ENCODE results near the gene CFHR1.
"Not testable (repeated sequence)": the region's sequence is repeated elsewhere in the genome, so short reads cannot be mapped to it uniquely, and the experiment has no call there.

The CFHR1 gene

DNA sequence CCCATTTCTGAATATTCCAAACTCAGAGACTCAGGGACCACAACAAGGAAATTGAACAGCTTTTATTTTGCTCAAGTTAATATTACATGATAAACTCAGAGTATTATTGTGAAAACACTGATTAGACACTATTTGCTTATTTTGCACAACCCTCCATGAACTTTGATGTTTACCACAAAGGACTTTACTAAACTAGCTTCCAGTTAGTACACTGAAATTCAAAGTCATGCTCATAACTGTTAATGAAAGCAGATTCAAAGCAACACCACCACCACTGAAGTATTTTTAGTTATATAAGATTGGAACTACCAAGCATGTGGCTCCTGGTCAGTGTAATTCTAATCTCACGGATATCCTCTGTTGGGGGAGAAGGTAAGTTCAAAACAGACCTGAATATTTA, at the start of gene CFHR1:
TSS of gene CFHR1 (plus strand) at position 201 of the 400 bp plus-strand sequence. CDS start at position 315, 114 bp downstream.
- DNase-seq (ENCODE audit: low spot score), result not testable (repeated sequence)

DNA sequence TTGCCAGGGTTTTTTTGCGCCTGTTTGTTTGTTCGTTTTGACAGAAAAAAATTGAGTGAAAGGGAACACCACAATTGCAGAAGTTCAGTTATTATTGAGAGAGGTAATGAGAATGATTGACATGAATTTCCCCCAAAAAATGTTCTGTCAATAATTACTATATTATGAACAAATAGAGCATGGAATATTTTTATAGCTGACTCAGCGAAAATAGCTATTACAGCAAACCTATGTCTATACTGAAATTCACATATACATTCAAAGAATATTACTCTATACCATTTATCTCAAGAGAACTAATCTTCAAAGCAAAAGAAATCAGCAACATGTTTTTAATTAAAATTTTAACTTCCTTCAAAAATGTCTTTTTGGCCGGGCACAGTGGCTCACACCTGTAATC, 49.7 kb upstream of the CFHR1 start:
- DNase-seq (ENCODE audit: low spot score), result not testable (repeated sequence)

DNA sequence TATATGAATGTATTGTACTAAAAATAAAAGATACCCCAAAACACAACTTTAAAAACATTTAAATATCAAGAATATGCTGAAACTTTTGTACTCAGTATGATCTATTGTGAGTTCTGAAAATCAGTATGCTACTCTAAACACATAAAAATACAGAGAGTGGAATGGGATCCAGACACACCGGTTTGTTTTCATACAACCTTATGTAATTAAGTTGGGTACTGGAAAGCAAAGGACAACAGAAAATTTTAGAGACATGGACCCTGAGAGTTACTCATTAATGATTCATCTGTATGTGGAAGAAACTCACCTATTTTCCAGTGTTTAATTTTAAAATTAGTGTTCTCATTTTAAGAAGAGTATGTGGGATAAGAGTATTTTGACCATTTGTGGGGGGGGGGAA, 45.8 kb upstream of the CFHR1 start:
- no peak for DNase-seq (ENCODE audit: low spot score)

DNA sequence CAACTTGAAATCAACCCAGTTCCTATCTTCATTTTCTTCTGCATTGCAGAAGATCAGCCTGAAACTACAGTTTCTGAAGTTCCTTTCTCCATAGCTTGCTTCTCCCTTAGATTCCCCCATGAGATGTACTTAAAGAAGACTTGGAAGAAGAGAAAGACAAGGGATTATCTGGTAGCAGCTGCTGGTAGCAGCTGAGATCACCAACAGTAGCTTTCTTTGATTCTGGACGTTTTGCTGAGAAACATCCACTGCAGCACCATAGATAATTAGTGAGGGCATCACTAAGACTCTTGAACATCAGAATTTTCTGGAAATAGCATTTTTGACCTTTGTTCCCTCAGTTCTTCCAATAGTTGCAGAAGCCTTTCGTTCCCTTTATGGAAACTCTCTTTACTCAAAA, 45.4 kb upstream of the CFHR1 start:
- no peak for DNase-seq (ENCODE audit: low spot score)

DNA sequence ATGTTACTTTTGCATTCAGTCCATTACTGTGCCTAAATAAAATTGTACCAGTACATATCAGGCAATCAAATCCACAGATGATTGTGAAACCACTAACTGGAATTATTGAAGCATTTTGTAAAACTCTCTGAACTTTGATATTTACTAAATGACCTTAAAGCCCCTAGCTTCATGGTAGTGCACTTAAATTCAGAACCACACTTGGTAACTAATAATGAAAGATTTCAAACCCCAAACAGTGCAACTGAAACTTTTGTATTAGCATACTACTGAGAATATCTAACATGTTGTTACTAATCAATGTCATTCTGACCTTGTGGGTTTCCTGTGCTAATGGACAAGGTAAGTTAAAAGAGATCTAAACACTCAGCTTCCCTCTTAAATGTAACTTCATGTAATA, 44.9 kb upstream of the CFHR1 start, which contains the start of gene CFHR3:
TSS of gene CFHR3 (plus strand) at position 238 of the 400 bp plus-strand sequence. CDS start at position 285, 47 bp downstream.
- DNase-seq (ENCODE audit: low spot score), result no peak

DNA sequence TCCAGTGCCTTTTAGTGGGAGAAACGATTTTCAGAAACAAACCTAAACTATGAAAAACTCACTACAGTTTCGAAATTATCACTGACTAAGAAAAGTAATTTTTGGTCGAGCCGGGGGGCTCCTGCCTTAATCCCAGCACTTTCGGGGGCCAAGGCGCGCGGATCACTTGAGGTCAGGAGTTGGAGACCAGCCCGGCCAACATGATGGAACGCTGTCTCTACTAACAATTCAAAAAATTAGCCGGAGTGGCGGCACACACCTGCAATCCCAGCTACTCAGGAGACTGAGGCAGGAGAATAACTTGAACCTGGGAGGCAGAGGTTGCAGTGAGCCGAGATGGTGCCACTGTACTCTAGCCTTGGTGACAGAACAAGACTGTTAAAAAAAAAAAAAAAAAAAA, 41.9 kb upstream of the CFHR1 start:
- no peak for DNase-seq (ENCODE audit: low spot score)

DNA sequence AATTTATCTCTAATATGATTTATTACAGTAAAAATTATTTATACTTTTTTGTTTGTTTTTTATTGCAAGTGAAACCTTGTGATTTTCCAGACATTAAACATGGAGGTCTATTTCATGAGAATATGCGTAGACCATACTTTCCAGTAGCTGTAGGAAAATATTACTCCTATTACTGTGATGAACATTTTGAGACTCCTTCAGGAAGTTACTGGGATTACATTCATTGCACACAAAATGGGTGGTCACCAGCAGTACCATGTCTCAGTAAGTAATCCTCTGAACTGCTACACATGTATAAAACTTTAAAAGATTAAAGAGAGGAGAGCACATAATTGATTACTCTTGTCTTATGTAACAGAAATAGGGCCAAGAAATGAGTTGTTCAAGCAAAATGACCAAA, 40.4 kb upstream of the CFHR1 start:
- no peak for DNase-seq (ENCODE audit: low spot score)

DNA sequence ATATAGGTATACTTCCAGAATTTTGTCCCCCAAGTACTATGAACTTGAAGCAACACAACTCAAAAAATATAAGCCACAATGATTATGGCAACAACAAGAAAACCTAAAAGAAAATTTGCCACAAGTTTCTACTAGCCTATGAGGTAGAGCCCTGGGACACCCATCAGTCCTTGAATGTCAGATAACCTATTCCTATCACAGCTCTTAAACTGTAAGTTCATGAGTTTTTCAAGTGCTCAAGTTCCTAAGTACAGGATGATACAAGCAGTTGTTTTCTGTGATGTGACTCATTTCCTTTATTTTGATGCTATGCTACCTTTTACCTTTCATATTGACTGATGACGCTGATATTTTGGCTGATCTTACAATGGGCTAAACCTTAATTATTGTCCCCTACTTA, 28.3 kb upstream of the CFHR1 start:
- DNase-seq (ENCODE audit: low spot score), result not testable (repeated sequence)

DNA sequence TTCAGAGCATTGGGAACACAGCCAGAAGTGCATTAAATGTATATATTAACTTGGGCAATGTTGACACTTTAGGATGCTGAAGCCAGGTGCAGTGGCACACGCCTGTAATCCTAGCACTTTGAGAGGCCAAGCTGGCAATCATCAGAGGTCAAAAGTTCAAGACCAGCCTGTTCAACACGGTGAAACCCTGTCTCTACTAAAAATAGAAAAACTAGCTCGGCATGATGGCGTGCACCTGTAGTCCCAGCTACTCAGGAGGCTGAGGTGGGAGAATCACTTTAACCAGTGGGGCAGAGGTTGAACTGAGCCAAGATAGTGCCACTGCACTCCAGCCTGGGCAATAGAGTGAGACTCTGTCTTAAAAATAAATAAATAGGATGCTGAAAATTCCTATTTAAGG, 25.4 kb upstream of the CFHR1 start:
- not testable (repeated sequence) for DNase-seq (ENCODE audit: low spot score)

DNA sequence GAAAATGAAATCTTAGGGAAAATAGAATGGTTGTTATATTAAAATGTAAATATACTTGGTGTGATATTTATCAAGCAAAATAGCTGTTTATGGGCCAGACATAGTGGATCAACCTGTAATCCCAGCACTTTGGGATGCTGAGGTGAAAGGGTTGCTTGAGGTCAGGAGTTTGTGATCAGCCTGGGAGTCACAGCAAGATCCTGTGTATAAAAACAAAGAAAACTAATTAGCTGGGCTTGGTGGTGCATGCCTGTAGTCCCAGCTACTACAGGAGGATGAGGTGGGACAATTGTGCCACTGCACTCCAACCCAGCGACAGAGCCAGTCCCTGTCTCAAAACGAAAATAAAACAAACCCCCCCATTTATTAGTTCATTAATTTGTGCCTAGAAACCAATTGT, 21.6 kb upstream of the CFHR1 start:
- no peak for DNase-seq (ENCODE audit: low spot score)

DNA sequence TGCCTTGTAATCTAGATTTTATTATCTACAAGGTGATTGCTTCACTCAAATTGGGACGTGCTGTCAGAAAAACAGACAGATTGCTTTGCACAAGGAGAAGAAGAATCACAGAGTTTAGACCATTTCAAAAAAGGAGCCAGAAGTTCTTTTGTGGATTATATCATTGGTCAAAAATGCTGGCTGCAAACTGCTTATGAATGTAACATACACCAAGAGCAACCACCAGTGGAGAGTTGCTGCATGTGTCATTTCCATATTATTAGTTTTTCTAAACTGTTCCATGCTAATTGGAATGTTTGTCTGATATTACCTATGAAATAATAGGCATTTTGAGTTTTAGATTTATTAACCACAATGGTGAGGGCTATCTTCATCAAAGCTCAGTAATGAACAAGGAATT, 17.6 kb upstream of the CFHR1 start:
- not testable (repeated sequence) for DNase-seq (ENCODE audit: low spot score)

DNA sequence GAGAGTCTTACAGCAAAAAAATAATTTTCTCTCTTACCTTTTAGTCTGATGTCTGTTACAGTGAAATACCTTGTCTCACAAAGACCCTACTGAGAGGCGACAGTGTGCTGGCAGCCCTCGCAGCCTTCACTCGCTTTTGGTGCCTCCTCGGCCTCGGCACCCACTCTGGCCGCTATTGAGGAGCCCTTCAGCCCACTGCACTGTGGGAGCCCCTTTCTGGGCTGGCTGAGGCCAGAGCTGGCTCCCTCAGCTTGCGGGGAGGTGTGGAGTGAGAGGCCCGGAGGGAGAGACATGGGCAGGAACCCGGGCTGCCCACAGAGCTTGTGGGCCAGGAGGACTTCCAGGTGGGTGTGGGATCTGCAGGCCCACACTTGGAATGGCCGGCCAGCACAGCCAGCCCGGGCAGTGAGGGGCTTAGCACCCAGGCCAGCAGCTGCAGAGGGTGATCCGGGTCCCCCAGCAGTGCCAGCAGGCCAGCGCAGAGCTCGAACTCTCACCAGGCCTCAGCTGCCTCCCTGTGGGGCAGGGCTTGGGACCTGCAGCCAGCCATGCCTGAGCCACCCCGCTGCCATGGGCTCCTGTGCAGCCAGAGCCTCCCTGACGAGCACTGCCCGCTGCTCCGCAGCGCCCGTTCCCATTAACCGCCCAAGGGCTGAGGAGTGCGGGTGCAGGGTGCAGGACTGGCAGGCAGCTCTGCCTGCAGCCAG, 10.8 kb upstream of the CFHR1 start:
- no peak for DNase-seq (ENCODE audit: low spot score)

DNA sequence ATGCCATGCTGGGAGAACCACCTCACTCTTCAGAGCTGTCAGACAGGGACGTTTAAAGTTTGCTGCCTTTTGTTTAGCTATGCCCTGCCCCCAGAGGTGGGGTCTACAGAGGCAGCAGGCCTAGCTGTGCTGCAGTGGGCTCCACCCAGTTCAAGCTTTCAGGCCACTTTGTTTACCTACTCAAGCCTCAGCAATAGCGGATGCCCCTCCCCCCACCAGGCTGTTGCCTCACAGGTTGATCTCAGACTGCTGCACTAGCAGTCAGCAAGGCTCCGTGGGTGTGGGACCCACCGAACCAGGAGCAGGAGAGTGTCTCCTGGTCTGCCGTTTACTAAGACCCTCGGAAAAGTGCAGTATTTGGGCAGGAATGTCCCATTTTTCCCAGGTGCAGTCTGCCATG, 2.1 kb upstream of the CFHR1 start:
- DNase-seq (ENCODE audit: low spot score), result not testable (repeated sequence)

DNA sequence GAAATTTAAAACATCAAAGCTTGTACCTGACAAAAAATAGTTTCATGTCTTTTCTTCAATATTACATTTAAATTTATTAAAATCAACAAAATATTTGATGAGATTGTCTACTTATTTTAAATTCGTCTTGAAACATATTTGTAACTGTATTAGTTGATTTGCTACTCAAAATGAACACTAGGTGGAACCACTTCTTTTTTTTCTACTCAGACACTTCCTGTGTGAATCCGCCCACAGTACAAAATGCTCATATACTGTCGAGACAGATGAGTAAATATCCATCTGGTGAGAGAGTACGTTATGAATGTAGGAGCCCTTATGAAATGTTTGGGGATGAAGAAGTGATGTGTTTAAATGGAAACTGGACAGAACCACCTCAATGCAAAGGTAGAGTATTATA, 8.3 kb downstream of the CFHR1 start:
- not testable (repeated sequence) for DNase-seq (ENCODE audit: low spot score)

DNA sequence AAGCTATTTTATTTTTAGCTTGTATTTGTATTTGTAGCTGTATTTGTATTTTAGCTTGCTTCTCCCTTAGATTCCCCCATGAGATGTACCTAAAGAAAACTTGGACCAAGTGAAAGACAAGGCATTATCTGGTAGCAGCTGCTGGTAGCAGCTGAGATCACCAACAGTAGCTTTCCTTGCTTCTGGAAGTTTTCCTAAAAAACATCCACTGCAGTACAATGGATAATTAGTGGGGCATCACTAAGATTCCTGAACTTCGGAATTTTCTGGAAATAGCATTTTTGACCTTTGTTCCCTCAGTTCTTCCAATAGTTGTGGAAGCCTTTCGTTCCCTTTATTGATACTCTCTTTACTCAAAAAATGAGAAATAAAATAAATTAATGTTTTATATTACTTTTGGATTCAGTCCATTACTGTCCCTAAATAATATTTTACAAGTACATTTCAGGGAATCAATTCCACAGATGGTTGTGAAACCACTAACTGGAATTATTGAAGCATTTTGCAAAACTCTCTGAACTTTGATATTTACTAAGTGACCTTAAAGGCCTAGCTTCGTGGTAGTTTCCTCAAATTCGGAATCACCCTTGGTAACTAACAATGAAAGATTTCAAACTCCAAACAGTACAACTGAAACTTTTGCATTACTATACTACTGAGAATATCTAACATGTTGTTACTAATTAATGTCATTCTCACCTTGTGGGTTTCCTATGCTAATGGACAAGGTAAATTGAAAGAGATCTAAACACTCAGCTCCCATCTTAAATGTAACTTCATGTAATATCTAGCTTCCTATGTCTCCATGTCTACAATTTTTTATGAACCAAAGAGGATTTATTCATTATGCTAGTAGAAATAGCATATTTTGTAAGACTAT, 30.3 kb downstream of the CFHR1 start:
- not testable (repeated sequence) for DNase-seq (ENCODE audit: low spot score)

DNA sequence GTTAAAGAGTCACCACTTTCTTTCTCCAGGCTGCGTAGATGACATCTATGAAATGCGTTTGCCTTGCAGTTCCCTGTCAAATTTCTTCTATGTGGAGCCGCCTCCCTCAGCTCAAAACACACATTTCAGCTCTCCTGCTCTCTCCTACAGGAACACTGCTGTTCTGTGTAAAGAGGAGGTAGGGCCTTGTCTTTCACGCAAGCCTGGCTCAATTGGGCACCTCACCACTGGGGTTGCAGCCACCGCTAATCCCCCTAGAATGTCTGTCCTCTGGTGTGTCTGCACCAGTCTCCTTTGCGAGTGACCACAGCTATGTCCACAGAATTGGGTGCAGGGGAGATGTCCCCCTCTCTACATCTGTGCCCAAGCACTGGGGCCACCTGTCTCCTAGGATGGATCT, 36.5 kb downstream of the CFHR1 start:
- no peak for DNase-seq (ENCODE audit: low spot score)

DNA sequence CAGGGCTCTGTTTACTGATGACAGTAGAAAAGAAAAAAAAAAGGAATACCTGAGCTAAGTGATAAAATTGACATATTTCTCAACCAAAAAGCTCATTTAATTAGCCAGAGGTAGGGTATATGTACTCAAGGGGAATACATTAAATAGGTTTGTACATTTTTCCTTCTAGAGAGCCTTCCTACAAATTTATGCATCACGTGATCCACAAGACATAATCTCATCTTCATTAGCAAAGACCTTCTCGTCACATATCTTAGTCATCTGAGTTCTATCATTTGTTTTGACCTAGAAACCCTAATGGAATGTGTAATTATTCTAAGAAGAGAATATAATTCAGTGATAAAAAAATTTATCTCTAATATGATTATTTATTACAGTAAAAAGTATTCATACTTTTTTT, 37.7 kb downstream of the CFHR1 start:
- DNase-seq (ENCODE audit: low spot score), result no peak

DNA sequence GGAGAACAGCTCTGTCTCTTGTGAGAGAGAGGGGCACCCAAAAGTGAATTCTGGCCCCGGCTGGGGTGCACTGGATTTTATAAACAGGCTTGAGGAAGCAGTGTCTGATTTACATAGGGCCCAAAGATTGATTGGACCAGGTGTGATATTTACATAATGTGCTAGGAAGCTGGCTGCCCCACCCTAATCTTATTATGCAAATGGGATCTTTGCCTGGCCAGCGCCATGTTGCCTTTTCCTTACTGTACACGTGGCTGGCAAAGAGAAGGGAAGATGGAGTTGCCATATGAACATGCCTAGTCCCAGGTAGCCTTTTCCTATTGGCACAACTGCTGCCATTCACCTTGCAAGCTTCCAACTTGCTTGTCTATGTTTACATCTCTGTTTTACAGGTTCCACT, 39.3 kb downstream of the CFHR1 start:
- DNase-seq (ENCODE audit: low spot score), result no peak

DNA sequence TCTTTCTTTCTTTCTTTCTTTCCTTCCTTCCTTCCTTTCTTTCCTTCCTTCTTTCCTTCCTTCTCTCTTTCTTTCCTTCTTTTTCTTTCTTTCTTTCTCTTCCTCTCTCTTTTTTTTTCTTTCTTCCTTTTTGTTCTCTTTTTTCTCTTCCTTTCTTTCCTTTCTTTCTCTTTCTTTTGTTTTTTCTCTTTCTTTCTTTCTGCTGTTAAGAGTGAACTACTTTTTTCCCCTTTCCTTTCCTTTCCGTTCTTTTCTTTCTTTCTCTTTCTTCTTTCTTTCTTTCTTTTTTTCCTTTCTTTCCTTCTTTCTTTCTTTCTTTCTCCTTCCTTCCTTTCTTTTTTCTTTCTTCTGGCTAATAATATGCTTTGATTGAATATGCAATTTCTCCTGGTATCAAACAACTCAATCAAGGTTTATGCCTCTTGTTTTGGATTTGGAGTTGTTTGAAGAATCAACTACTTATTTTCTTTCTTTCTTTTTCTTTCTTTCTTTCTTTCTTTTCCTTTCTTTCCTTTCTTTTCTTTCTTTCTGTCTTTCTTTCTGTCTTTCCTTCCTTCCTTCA, 40.9 kb downstream of the CFHR1 start:
- no peak for DNase-seq (ENCODE audit: low spot score)

DNA sequence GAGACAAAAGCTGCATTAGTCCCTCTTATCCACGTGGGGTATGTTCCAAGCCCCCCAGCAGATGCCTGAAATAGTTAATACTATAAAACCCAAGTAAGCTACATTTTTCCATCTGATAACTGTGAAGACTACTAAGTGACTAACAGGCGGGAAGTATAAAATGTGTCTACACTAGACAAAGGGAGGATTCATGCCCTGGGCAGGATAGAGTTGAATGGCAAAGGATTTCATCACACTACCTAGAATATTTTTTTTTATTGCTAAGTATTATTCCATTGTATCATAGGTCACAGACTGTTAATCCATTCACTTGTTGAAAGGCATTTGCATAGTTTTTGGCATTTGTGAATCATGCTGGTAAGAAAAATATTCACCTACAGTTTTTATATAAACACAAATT, 41.9 kb downstream of the CFHR1 start:
- DNase-seq (ENCODE audit: low spot score), result no peak

DNA sequence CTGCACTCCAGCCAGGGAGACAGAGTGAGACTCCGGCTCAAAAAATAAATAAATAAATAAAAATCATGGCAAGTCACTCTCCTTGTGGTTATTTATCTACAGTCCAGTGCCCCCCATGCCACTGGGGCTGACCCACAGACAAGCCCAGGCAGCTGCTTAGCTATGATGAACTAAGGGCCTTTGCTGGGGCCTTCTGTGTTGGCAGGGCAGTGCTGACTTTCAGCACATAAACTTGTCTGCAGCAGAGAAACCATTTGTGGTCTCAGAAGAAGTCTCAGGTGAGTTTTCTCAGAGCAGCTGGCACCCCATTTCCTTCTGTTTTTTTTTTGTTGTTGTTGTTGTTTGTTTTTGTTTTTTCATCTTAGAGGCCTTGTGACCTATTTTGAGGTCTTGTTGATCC, 47.4 kb downstream of the CFHR1 start:
- DNase-seq (ENCODE audit: low spot score), result no peak

DNA sequence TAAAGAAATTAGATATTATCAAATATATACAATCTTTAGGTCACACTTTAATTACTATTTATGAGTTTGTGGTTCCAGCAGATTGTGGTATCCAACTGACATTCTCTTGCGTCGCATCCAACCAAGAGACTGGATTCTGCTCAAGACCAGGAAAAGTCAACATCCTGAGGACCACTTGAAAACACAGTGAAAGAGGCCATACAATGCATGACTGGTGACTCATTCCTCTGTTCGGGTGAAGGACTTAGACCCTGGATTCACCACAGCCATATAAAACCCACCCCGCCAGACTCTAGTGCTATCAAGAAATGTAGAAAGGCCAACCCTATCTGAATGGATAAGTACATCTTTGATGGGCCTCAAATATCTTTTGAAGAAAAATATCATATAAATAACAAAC, 53.9 kb downstream of the CFHR1 start:
- DNase-seq (ENCODE audit: low spot score), result no peak

DNA sequence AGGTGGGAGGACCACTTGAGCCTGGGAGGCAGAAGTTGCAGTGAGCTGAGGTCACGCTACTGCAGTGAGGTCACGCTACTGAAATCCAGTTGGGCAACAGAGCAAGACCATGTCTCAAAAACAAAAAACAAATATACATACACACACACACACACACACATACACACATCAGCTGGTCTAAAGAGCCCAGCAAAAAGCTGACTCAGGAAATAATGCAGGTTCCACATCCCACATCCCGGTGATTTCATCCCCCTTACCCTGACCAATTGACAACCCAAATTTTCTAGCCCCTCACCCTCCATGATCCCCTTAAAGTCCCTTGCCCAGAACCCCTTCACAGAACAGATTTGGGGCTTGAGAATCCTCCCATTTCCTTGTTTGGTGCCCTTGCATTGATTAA, 56.4 kb downstream of the CFHR1 start:
- no peak for DNase-seq (ENCODE audit: low spot score)

Measured in AG08395 (cell line).